Right lung (tissue), 5 donors: ENCODE data around the gene UBXN2A. TPM values are rescaled to one million over a fixed set of nuclear protein-coding genes. Genes with fewer than 3 reads are reported as not detected.
"Not testable (repeated sequence)": the region's sequence is repeated elsewhere in the genome, so short reads cannot be mapped to it uniquely, and the experiment has no call there.

Experiments
- DNase-seq, 2 donors: peaks; one replicate each; pipeline ENCODE4 v3.0.0-alpha.2; 2013
- polyA plus RNA-seq, 5 donors: library from polyadenylated mRNA; unstranded; fragments of 120-200 nt; gene quantifications; one replicate each; pipeline versions ENCODE4 v1.2.1 to v1.2.3, GENCODE V29; 2013; ENCODE audit warnings: inconsistent platforms in 1 of 5, low replicate concordance in 1 of 5; ENCODE audit not compliant: insufficient read length in 5 of 5, insufficient read depth in 1 of 5

Gene UBXN2A
- polyA plus RNA-seq, 5 donors = 16.5 to 25.6 (median 21.0) TPM

- DNase-seq = no peak
These were observed 6.0 kb upstream of the UBXN2A start for GRCh38 chr2:23934259-23934658.

GRCh38 chr2:23940718-23941620, 706 bp downstream of the UBXN2A start:
- peak in 1 of 2 donors; percentile 51 for DNase-seq

DNA sequence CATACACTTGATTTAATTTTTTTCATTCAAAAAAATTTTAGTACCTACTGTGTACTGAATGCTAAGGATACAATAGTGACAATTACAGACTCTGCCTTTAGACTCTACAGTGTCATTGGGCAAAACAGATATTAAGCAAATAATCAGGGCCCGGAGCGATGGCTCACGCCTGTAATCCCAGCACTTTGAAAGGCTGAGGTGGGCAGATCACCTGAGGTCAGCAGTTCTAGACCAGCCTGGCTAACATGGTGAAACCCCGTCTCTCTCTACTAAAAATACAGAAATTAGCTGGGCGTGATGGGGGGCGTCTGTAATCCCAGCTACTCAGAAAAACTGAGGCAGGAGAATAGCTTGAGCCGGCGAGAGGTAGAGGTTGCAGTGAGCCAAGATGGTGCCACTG, 1.4 kb downstream of the UBXN2A start:
- DNase-seq = no peak

DNA sequence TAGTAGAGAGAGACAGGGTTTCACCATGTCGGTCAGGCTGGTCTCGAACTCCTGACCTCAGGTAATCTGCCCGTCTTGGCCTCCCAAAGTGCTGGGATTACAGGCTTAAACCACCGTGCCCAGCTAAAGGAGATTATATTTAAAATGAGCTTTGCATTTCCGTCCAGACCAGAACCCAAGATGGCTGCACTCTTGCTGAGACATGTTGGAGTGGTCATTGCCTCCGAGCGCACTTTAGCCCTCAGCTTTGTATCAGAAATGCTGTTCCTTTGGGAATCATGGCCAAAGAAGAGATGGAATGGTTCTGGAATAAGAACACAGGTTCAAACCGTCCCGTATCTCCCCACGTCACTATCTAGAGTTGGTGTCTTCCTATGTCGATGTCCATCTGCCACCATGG, 3.4 kb downstream of the UBXN2A start:
- DNase-seq = no peak

DNA sequence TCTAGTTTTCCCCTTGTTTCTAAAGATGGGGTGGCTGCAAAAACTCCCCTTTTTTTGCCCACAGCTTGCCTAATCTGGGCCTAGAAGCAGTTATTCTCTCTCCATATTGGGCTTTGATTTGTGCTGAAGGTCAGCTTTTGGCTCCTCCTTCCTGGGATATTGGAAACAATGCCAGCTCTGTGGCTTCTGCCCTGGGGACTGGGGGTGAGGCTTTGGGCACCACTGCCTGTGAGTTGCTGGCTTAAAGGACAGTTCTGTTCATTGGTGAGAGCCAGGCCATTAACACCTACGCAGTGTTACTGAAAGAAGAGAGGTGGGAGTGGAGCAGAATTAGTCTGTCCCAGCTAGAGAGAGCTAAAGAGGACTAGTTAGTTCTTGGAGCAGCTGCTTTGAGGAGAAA, 4.3 kb downstream of the UBXN2A start:
- no peak for DNase-seq

DNA sequence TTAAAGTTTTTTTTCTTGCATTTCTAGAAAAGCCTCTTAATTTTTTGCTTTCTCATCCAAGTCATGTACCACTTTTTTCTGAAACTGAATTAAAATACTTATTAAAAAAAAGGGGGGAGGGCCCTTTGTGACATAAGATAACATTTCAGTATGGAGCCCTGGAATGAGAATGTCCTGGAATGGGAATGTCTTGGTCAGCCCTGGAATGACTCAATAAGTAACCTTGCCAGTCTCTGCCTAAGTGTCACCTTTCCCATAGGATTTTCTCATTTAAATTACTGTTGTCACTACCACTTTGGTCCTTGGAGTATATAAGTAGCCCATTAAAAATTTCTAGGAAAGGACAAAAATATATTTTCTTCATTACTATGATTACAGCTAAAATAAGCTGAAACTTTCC, 4.7 kb downstream of the UBXN2A start:
- no peak for DNase-seq

DNA sequence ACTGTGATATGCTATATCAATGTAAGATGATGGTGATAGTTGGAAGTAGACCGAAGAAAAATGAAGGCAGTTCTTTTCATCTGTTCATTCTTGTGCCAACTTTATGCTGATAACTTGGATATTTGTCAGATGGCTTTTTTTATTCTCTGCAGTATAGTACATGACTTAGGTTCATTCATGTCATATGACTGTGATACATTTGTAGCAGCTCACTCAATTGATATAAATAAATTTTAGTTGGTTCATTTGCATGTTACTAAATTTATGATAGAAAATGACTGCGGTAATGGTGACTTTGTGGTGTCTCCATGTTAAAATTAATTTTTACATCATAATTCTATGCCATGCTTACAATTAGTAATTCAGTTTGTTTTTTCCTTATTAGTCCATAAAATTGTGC, 7.1 kb downstream of the UBXN2A start:
- DNase-seq = no peak

GRCh38 chr2:23952558-23952957, 12.3 kb downstream of the UBXN2A start:
- DNase-seq = not testable (repeated sequence)

DNA sequence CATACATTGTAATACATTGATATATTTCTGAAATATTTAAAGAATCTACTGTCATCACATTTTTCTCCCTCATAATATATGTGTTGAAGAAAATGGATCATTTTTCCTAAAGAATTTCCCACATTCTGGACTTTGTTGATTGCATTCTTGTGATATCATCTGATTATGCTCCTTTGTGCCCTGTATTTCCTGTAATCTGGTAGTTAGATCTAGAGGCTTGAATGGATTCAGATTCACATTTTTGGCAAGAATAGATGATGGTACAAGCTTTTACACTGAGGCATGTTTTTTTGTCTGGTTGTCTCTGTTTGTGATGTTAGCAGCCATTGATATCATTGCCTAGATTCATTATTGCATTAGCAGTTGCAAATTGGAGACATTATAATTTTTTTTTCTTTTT, 13.4 kb downstream of the UBXN2A start:
- DNase-seq = no peak

DNA sequence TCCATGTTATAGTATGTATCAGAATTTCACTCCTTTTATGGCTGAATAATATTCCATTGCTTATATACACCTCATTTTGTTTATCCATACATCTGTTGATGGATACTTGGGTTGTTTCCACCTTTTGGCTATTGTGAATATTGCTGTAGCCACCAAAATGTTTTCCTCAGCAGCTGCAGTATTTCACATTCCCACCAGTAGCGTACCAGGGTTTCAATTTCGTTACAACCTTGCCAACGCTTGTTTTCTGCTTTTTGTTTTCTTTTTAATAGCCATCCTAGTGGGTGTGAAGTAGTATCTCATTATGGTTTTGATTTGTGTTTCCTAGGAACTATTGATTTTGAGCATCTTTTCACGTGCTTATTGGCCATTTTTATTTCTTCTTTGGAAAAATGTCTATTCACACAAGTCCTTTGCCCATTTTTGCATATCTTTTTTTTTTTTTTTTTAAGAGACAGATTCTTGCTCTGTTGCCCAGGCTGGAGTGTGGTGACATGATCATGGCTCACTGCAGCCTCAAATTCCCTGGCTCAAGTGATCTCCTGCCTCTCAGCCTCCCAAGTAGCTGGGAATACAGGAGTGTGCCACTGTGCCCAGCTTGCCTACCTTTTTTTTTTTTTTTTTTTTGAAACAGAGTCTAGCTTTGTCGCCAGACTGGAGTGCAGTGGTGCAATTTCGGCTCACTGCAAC, 14.2 kb downstream of the UBXN2A start:
- DNase-seq = no peak

DNA sequence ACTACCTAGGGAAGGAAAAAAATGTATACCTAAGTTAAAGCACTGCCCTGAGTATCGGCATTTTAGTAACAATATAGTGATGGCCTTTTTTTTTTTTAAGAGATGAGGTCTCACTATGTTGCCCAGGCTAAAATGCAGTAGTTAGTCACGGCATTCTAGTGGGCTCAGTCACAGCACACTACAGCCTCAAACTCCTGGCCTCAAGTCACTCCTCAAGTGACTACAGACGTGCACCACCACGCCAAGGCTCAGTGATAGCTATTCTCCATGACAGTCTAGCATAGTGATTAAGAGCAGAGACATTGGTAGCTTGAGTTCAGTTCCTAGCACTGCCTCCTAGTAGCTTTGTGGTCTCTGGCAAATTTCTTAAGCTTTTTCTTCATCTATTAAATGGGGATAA, 27.6 kb downstream of the UBXN2A start:
- no peak for DNase-seq

DNA sequence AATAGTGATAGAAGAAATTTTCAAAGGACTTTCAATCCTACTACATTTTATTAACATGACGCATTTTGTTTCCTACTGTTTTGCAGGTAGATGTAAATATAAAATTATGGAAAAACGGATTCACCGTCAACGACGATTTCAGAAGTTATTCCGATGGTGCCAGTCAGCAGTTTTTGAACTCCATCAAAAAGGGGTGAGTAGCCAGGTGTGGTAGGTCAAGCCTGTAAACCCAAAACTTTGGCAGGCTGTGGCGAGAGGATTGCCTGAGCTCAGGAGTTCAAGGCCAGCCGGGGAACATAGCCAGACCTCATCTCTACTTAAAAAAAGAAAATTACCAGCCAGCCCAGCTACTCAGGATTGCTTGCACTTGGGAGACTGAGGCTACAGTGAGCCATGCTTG, 36.6 kb downstream of the UBXN2A start:
- no peak for DNase-seq

- DNase-seq = no peak
These were observed 48.1 kb downstream of the UBXN2A start for GRCh38 chr2:23988371-23988770.

- DNase-seq = no peak
These were observed 52.7 kb downstream of the UBXN2A start for GRCh38 chr2:23992931-23993330.

DNA sequence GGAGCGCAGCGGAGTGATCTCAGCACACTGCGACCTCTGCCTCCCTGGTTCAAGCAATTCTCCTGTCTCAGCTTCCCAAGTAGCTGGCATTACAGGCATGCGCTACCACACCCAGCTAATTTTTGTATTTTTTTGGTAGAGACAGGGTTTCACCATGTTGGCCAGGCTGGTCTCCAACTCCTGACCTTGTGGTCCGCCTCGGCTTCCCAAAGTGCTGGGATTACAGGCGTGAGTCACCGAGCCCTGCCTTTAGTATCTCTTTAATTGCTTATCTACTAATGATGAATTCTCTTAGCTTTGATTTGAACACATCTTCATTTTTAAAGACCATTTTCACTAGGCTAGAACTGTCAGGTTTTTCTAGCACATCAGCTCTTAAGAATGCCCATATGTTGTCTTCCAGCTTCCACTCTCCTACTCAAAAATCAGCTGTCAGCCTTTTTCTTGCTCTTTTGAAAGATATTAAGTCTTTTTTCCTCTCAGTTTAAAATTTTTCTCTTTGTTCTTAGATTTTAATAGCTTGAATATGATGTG, 53.5 kb downstream of the UBXN2A start:
- no peak for DNase-seq

GRCh38 chr2:23994567-23994966, 54.3 kb downstream of the UBXN2A start:
- no peak for DNase-seq

DNA sequence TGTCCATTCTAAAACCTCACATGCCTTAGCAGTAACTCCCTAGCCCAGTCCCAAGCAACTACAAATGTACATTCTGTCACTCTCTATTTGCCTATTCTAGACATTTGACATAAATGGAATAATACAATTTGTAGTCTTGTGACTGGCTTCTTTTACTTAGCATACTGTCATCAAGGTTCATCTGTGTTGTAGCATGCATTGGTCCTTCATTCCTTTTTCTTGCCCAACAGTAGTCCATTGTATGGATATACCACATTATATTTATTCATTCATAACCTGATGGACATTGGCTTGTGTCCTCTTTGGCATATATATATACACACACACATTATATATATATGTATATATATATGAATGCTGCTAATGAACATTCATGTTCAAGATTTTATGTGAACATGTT, 67.4 kb downstream of the UBXN2A start:
- DNase-seq = no peak

DNA sequence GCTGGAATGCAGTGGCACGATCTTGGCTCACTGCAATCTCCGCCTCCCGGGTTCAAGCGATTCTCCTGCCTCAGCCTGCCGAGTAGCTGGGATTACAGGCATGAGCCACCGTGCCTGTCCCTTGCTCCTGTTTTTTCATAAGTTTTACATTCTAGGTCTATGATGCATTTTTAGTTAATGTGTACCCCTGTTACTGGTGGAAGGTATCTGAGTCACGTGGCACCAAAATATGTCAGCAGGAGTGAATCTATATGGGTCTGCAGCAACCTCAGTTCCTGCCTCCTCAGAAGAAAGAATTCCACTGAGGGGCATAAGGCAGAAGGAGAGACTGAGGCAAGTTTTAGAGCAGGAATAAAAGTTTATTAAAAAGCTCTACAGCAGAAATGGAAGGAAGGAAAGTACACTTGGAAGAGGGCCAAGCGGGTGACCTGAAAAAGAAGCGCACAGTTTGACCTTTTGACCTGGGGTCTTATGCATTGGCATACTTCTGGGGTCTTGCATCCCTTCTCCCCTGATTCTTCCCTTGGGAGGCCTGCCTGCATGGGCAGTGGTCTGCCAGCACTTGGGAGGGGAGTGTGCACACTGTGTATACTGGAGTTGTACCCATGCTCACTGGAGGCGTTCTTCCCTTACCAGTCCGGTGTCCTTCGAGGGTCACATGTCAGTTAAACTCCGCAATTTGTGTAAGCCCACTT, 68.6 kb downstream of the UBXN2A start:
- no peak for DNase-seq

DNA sequence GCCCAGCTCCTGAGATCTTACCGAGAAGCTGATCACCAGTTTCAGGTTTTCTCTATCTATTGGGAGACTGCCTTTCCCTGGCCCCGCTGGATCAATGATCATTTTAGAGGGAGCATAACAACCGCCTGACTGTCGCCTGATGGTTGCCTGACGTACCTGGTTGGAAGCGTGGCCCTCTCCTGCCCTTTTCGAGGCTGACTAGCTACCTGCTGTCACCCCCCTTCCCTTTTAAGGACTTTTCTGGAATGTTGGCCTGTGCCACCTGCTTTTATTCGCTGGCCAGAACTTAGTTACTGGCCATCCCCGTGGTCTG, 69.1 kb downstream of the UBXN2A start:
- no peak for DNase-seq

GRCh38 chr2:24009680-24010476, 69.6 kb downstream of the UBXN2A start, which contains the start of gene MFSD2B:
TSS of gene MFSD2B (plus strand) at chr2:24010085. CDS start at chr2:24010097, 12 bp downstream.
- DNase-seq = no peak

DNA sequence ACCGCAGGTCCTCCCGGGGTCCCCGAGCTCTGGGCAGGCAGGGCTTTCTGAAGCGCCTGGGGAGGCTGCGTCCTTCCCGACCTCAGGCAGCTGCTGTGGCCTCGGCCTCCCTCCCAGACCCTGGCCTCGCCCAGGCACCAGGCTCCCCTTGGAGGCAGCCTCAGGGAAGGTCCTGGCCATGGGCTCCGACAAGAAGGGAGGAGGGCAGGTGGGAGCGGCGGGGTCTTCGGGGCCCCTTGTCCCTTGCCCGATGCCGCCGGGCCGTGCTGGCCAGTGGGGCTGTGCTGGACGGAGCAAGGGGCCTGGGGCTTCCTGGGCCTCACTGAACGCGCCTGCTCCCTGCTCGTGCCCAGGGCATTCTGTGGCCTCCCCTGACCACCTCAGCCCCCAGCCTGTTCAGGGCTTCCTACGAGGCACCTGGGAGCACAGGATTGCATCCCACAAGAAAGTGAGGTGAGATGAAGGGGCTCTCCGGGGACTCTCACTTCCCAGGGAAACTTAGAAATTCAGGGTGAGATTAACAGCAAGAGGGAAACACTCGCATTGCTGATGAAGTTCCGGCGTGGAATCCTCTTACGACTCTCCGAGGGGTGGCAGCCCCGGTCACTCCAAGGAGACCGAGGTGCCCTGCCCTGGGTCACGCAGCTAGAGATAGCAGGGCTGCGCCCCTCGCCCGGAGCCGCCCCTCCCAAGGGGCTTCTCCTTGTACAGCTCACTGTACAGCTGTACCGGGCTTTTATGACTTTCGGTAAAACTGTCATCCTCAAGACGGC, 70.4 kb downstream of the UBXN2A start:
- no peak for DNase-seq
